ENCODE data around the gene SRCIN1.

Gene SRCIN1

DNA sequence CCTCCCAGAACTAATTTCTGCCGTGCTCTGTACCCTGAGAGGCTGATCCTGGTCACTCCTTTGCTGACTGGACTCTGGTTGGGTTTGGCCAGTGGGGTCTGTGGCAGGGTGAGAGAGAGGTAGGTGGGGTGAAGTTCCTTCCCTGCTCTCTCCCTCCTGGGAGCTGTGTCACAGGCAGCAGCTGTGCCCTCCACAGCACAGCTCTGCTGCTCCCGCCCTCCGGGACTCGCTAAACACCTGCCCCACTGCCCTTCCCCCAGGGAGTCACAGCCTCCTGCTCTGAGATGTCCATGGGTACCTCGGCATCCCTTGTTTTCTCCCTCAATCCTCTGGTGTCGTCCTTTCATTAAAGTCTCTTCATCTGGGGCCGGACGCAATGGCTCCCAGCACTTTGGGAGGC is 66.4 kb downstream of the SRCIN1 start:
- no peaks in the 10 kb centered on the region for H3K36me3 ChIP-seq (ENCODE audit: insufficient read depth)
- no peak overlapping the region for H3K4me3 ChIP-seq (IDR thresholded peaks at IDR 0.05; ENCODE audit: insufficient read depth, low read depth, low read length)
- no peak overlapping the region for H2AFZ ChIP-seq (ENCODE audit: low read depth)
- H3K79me2 ChIP-seq (ENCODE audit: insufficient read depth, low read depth) = no peaks in the 10 kb centered on the region
- no peak overlapping the region for H3K27ac ChIP-seq
- TF ChIP-seq, protein P1, sequence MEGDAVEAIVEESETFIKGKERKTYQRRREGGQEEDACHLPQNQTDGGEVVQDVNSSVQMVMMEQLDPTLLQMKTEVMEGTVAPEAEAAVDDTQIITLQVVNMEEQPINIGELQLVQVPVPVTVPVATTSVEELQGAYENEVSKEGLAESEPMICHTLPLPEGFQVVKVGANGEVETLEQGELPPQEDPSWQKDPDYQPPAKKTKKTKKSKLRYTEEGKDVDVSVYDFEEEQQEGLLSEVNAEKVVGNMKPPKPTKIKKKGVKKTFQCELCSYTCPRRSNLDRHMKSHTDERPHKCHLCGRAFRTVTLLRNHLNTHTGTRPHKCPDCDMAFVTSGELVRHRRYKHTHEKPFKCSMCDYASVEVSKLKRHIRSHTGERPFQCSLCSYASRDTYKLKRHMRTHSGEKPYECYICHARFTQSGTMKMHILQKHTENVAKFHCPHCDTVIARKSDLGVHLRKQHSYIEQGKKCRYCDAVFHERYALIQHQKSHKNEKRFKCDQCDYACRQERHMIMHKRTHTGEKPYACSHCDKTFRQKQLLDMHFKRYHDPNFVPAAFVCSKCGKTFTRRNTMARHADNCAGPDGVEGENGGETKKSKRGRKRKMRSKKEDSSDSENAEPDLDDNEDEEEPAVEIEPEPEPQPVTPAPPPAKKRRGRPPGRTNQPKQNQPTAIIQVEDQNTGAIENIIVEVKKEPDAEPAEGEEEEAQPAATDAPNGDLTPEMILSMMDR (conservative IDR thresholded peaks at IDR 0.05; ENCODE audit: low read depth, low read length) = no peak
- H3K27me3 ChIP-seq (ENCODE audit: insufficient read depth, low read depth) = peaks cover 56% of the 10 kb centered on the region
- H3K4me1 ChIP-seq (ENCODE audit: low read depth, poor library complexity, severe bottlenecking) = no peaks in the 10 kb centered on the region
- H3K4me2 ChIP-seq = no peak overlapping the region
- no peaks in the 10 kb centered on the region for H4K20me1 ChIP-seq (ENCODE audit: insufficient read depth)
- H3K9ac ChIP-seq = no peak overlapping the region

DNA sequence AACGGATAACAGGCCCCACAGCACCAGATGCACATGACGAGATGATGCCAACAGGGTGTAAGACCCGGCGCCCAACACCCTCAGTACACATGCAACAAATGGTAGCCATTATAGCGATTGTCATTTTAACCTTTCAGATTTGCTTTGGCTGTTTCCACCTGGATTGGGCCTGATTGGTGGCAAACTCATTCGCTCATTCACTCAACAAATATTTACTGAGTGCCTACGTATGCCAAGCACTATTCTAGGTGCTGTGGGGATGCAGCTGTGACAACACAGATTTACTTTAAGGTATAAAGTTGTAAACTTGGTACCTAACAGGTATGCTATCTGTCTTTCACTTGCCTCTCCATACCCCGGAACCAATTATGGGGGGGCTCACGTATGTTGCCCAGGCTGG is 66.8 kb downstream of the SRCIN1 start:
- H3K4me2 ChIP-seq = no peak overlapping the region

DNA sequence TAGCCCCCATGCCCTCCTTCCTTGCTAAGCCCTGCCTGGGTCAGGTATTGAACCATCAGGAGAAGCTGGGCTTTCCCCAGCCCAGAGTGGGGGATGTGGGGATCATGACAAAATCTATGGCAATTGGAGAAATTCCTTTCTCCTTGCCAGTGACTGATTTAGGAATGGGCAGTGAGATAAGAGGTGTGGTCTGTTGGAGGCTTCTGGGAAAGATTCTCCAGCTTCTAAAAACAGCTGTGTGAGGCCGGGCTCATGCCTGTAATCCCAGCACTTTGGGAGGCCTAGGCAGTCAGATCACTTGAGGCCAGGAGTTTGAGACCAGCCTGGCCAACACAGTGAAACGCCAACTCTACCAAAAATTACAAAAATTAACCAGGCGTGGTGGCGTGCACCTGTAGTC is 69.1 kb downstream of the SRCIN1 start:
- TF ChIP-seq, protein P1 (conservative IDR thresholded peaks at IDR 0.05; ENCODE audit: low read depth, low read length) = no peak
- peaks cover 37% of the 10 kb centered on the region for H3K27me3 ChIP-seq (ENCODE audit: insufficient read depth, low read depth)
- H3K4me1 ChIP-seq (ENCODE audit: low read depth, poor library complexity, severe bottlenecking) = no peaks in the 10 kb centered on the region
- no peaks in the 10 kb centered on the region for H3K79me2 ChIP-seq (ENCODE audit: insufficient read depth, low read depth)
- H3K9ac ChIP-seq = no peak overlapping the region
- H3K4me2 ChIP-seq = no peak overlapping the region
- no peak overlapping the region for H2AFZ ChIP-seq (ENCODE audit: low read depth)
- no peaks in the 10 kb centered on the region for H4K20me1 ChIP-seq (ENCODE audit: insufficient read depth)
- H3K36me3 ChIP-seq (ENCODE audit: insufficient read depth) = no peaks in the 10 kb centered on the region
- H3K27ac ChIP-seq = no peak overlapping the region
- H3K4me3 ChIP-seq (IDR thresholded peaks at IDR 0.05; ENCODE audit: insufficient read depth, low read depth, low read length) = no peak overlapping the region

More for the DNA sequence above, 66.8 kb downstream of the SRCIN1 start:
- peaks cover 54% of the 10 kb centered on the region for H3K27me3 ChIP-seq (ENCODE audit: insufficient read depth, low read depth)
- no peak overlapping the region for H3K9ac ChIP-seq
- no peak overlapping the region for H2AFZ ChIP-seq (ENCODE audit: low read depth)
- H3K4me3 ChIP-seq (IDR thresholded peaks at IDR 0.05; ENCODE audit: insufficient read depth, low read depth, low read length) = no peak overlapping the region
- TF ChIP-seq, protein P1 (conservative IDR thresholded peaks at IDR 0.05; ENCODE audit: low read depth, low read length) = no peak
- H4K20me1 ChIP-seq (ENCODE audit: insufficient read depth) = no peaks in the 10 kb centered on the region
- H3K36me3 ChIP-seq (ENCODE audit: insufficient read depth) = no peaks in the 10 kb centered on the region
- no peaks in the 10 kb centered on the region for H3K4me1 ChIP-seq (ENCODE audit: low read depth, poor library complexity, severe bottlenecking)
- H3K27ac ChIP-seq = no peak overlapping the region
- no peaks in the 10 kb centered on the region for H3K79me2 ChIP-seq (ENCODE audit: insufficient read depth, low read depth)

DNA sequence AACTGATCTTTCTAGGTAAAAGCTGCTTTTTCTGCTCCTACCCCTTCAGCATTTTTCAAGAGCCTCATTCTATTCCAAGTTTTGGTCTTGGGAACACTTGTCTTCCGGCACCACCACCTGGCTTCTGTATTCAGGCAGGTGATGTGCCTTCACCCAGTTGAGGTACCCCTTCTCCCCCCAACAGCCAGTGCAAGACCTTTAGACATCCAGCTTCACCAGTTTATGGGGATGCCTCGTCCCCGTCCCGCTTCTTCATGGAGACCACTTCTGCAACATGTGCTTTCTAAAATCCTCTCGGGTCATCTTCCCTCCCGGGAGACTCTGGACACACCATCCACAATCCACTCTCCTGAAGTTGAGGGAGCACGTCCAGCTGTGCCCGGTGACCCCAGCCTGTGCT is 69.9 kb downstream of the SRCIN1 start:
- H3K9ac ChIP-seq = no peak overlapping the region

More for the DNA sequence above, 69.9 kb downstream of the SRCIN1 start:
- Histone ChIP-seq H3K36me3 (ENCODE audit: insufficient read depth) (no peaks in the 10 kb centered on the region), H3K4me3 (IDR thresholded peaks at IDR 0.05; ENCODE audit: insufficient read depth, low read depth, low read length) (no peak overlapping the region), H3K4me1 (ENCODE audit: low read depth, poor library complexity, severe bottlenecking) (no peaks in the 10 kb centered on the region), H3K27ac (no peak overlapping the region), H3K27me3 (ENCODE audit: insufficient read depth, low read depth) (peaks cover 32% of the 10 kb centered on the region), H4K20me1 (ENCODE audit: insufficient read depth) (no peaks in the 10 kb centered on the region), H2AFZ (ENCODE audit: low read depth) (no peak overlapping the region), H3K4me2 (no peak overlapping the region), H3K79me2 (ENCODE audit: insufficient read depth, low read depth) (no peaks in the 10 kb centered on the region)
- TF ChIP-seq, protein P1 (conservative IDR thresholded peaks at IDR 0.05; ENCODE audit: low read depth, low read length) = no peak
